ENCODE results near the gene MEX3A. TPM values are rescaled to one million over a fixed set of nuclear protein-coding genes. Genes with fewer than 3 reads are reported as not detected.
"Not testable (repeated sequence)": the region's sequence is repeated elsewhere in the genome, so short reads cannot be mapped to it uniquely, and the experiment has no call there.

The MEX3A gene
- polyA plus RNA-seq, 3 donors = under 0.01 to 0.43 (median 0.26) TPM

GRCh38 chr1:156050376-156050775 is 31.9 kb downstream of the MEX3A start:
- 81 to 93% (median 86%) methylated on average over 4 of the region's 4 CpGs for WGBS, 3 donors
- H3K27ac ChIP-seq (ENCODE audit: low read depth, low read length) = no peak overlapping the region

GRCh38 chr1:156048663-156049258 is 33.5 kb downstream of the MEX3A start:
- no peak overlapping the region for H3K27ac ChIP-seq (ENCODE audit: low read depth, low read length)
- 65 to 82% (median 73%) methylated on average over 3 of the region's 3 CpGs for WGBS, 3 donors

GRCh38 chr1:156045076-156045475 is 37.2 kb downstream of the MEX3A start:
- WGBS, 3 donors = 83 to 90% (median 89%) methylated on average over 4 of the region's 4 CpGs
- no peak overlapping the region for H3K27ac ChIP-seq (ENCODE audit: low read depth, low read length)

DNA sequence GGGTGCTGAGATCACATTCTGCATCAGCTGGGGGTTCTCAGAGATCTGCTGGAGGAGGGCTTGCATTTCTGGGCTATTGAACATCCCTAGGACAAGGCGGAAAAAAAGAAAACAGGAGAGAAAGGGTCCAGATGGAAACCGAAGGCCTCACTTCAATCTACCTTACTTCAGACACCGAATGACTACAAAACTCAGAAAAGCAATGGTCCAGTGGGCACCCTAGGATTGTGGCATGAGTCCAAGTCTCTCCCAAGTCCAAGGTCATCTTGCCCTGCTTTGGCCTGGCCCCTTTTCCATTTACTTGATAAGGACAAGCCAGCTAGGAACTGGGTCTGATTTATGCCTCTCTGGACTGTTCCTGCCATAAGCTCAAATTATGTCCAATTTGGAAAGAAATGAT is 39.4 kb downstream of the MEX3A start:
- 82 to 92% (median 92%) methylated on average over 3 of the region's 3 CpGs for WGBS, 3 donors
- no peak overlapping the region for H3K27ac ChIP-seq (ENCODE audit: low read depth, low read length)

- WGBS, 3 donors = 89 to 96% (median 91%) methylated on average over 4 of the region's 4 CpGs
- not testable (repeated sequence) for H3K27ac ChIP-seq (ENCODE audit: low read depth, low read length)
Observed at GRCh38 chr1:156034991-156035390, 47.3 kb downstream of the MEX3A start.

DNA sequence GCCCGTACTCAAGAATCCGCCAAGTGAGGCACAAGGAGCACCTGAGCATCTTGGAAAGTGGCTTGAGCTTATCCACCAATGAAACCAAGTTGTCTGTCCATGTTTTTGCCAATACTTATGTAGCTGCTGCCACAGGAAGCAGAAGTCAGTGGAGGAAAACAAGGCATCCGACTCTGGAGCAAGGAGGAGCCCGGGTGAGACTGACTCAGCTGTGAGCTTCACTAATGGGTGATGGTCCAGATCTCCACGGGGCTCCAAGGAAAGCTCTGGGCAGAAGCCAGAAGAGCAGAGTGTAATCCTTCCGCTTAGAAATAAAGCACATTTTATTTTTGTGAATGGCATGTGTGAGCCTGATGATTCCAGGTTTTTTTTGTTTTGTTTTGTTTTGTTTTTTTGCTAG is 49.3 kb downstream of the MEX3A start:
- no peak overlapping the region for H3K27ac ChIP-seq (ENCODE audit: low read depth, low read length)
- WGBS, 3 donors = 52 to 69% (median 55%) methylated on average over 6 of the region's 6 CpGs

DNA sequence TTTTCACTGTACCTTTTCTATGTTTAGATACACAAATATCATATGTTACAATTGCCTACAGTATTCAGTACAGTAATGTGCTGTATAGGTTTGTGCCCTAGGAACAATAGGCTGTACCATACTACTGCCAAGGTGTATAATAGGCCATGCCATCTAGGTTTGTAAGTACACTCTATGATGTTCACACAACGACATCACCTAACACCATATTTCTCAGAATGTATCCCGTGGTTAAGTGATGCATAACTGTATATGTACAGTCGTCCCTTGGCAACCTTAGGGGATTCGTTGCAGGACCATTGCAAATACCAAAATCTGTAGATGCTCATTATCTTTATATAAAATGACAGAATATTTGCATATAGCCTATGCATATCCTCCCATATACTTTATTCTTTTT is 55.7 kb downstream of the MEX3A start:
- no peak overlapping the region for H3K27ac ChIP-seq (ENCODE audit: low read depth, low read length)
- 89 to 94% (median 90%) methylated on average over 4 of the region's 4 CpGs for WGBS, 3 donors

DNA sequence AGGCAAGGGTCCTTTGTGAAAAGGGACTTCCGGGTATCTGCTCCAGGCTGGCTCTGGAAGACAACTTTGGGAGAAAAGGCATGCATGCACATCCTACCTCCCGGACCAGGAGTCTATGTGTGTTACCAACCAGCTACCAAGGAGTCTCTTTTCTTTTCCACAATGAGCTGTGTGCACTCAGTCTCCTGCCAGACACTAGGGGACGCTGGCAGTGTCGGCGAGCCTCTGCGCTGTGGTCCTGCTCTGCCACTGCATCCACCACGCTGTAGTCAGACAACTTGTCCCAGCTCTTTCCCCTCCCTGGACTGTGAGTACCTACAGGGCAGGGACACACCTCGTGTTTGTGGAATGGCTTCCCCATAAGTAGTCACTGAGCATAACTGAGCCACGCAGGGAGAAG is 56.4 kb downstream of the MEX3A start:
- H3K27ac ChIP-seq (ENCODE audit: low read depth, low read length) = no peak overlapping the region
- WGBS, 3 donors = 8 to 14% (median 11%) methylated on average over 9 of the region's 9 CpGs

DNA sequence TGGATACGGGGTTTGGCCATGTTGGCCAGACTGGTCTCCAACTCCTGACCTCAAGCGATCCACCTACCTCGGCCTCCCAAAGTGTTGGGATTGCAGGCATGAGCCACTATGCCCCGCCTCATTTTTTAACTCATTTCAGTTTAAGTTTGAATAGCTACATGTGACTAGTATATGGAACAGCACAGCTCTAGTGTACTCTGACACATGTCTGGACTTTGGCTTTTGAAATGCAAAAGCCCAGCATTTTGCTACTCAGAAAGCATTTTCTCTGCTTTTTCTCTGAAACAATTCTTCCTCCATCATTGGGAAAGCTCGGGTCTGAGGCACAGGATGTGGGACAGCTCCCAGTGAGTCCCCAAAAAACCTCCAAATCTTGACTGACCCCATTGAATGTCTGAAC is 57.5 kb downstream of the MEX3A start:
- WGBS, 3 donors = 82 to 86% (median 84%) methylated on average over 5 of the region's 5 CpGs
- H3K27ac ChIP-seq (ENCODE audit: low read depth, low read length) = no peak overlapping the region

Other genes with a start within 250 kb of the MEX3A start
- gene GON4L, start 225.3 kb downstream of the MEX3A start, polyA plus RNA-seq = 10 to 100 TPM in 2 of 3 donors, 1 to 10 TPM in 1; 9.7 to 27.4 (median 15.2) TPM
- 1 to 10 TPM; 1.6 to 3.6 (median 2.0) TPM for gene SYT11, start 222.9 kb downstream of the MEX3A start, polyA plus RNA-seq
- 10 to 100 TPM in 2 of 3 donors, 1 to 10 TPM in 1; 4.4 to 16.5 (median 13.8) TPM for gene RIT1, start 171.1 kb downstream of the MEX3A start, polyA plus RNA-seq
- 10 to 100 TPM; 14.9 to 16.6 (median 15.2) TPM for gene KHDC4, start 148.1 kb downstream of the MEX3A start, polyA plus RNA-seq
- under 1 TPM in 1 of 3 donors, not detected in 2; 0.07 TPM for gene RXFP4, start 140.8 kb downstream of the MEX3A start, polyA plus RNA-seq
- 10 to 100 TPM; 10.0 to 67.3 (median 60.8) TPM for gene ARHGEF2, start 103.9 kb downstream of the MEX3A start, polyA plus RNA-seq
- 100 to 1,000 TPM; 221 to 387 (median 237) TPM for gene SSR2, start 61.5 kb downstream of the MEX3A start, polyA plus RNA-seq
- 10 to 100 TPM; 14.5 to 18.9 (median 18.8) TPM for gene UBQLN4, start 28.7 kb downstream of the MEX3A start, polyA plus RNA-seq
- gene LAMTOR2, start 27.7 kb downstream of the MEX3A start, polyA plus RNA-seq = 100 to 1,000 TPM; 113 to 133 (median 116) TPM
- gene RAB25, start 21.3 kb downstream of the MEX3A start, polyA plus RNA-seq = 10 to 100 TPM in 2 of 3 donors, under 1 TPM in 1; 0.56 to 58.7 (median 11.8) TPM
- gene LMNA, start 32.2 kb upstream of the MEX3A start, polyA plus RNA-seq = 100 to 1,000 TPM in 2 of 3 donors, 10 to 100 TPM in 1; 58.6 to 543 (median 239) TPM
- gene SEMA4A, start 71.1 kb upstream of the MEX3A start, polyA plus RNA-seq = 1 to 10 TPM; 2.1 to 9.5 (median 7.4) TPM
- gene SLC25A44, start 111.6 kb upstream of the MEX3A start, polyA plus RNA-seq = 10 to 100 TPM in 2 of 3 donors, 1 to 10 TPM in 1; 6.6 to 27.6 (median 13.8) TPM
- 10 to 100 TPM; 32.3 to 59.8 (median 55.4) TPM for gene PMF1, start 130.5 kb upstream of the MEX3A start, polyA plus RNA-seq
- gene BGLAP, start 159.7 kb upstream of the MEX3A start, polyA plus RNA-seq = 1 to 10 TPM in 1 of 3 donors, under 1 TPM in 2; 0.31 to 2.8 (median 0.71) TPM
- 1 to 10 TPM in 1 of 3 donors, under 1 TPM in 2; 0.67 to 1.1 (median 0.79) TPM for gene PAQR6, start 165.6 kb upstream of the MEX3A start, polyA plus RNA-seq
- 10 to 100 TPM; 24.1 to 34.4 (median 28.3) TPM for gene SMG5, start 200.4 kb upstream of the MEX3A start, polyA plus RNA-seq
- gene TMEM79, start 201.9 kb upstream of the MEX3A start, polyA plus RNA-seq = 1 to 10 TPM; 1.8 to 3.1 (median 2.5) TPM
- 10 to 100 TPM; 19.3 to 41.2 (median 37.2) TPM for gene GLMP, start 213.2 kb upstream of the MEX3A start, polyA plus RNA-seq
- not detected for gene VHLL, start 216.8 kb upstream of the MEX3A start, polyA plus RNA-seq